ENCODE data around the gene CAT. TPM values are rescaled to one million over a fixed set of nuclear protein-coding genes. Genes with fewer than 3 reads are reported as not detected.
"Not testable (repeated sequence)": the region's sequence is repeated elsewhere in the genome, so short reads cannot be mapped to it uniquely, and the experiment has no call there.

Gene CAT
- total RNA-seq, 2 donors from 2014 or later = 12.4 to 25.6 TPM

- H3K4me1 Mint-ChIP-seq = peaks cover 4% of the 10 kb centered on the region
- H3K27ac Mint-ChIP-seq = no peak overlapping the region
Observed at GRCh38 chr11:34413263-34413662, 25.5 kb upstream of the CAT start.

DNA sequence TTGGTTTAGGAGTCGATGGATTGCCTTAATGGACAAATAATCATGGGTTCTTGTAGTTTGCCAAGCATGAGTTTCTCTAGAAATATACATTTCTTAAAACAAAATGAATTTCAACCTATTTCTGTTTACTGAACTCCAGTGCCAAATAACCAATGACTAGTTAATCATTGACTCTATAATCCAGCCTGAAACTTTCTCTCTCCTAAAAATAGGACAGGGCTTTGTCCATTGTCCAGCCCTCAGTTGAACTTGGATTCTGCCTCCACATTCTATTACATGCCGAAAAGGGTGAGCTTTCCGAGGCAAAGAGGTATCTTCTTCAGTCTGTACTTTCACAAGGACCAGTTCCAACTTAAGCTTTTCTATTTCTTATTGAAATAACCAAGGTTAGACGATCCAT lies 23.2 kb upstream of the CAT start:
- Mint-ChIP-seq H3K4me3 (no peak overlapping the region), H3K27ac (no peak overlapping the region), H3K4me1 (no peaks in the 10 kb centered on the region), H3K27me3 (peaks cover 27% of the 10 kb centered on the region), H3K36me3 (ENCODE audit: low read depth) (no peaks in the 10 kb centered on the region), H3K9me3 (peaks cover 14% of the 10 kb centered on the region)
- ATAC-seq (replicated peaks) = no peak

More at GRCh38 chr11:34413263-34413662, 25.5 kb upstream of the CAT start:
- Mint-ChIP-seq H3K9me3 (peaks cover 18% of the 10 kb centered on the region), H3K4me3 (no peak overlapping the region), H3K27me3 (peaks cover 34% of the 10 kb centered on the region), H3K36me3 (ENCODE audit: low read depth) (no peaks in the 10 kb centered on the region)
- ATAC-seq (replicated peaks) = no peak

DNA sequence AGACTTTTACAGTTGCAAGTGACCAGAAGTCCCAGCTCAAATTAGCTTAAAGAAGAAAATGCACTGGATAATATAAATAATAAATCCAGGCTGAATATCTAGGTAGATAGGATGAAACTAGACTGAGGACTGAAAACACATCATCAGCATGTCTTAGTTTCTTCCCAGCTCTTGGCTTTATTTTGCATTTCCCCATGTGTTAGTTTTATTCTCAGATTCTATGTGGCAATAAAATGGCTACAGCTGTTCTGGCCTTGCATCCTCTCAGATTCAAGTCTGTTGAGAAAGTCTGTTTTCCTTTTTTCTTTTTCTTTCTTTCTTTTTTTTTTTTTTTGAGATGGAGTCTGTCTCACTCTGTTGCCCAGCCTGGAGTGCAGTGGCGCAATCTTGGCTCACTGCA lies 22.6 kb upstream of the CAT start:
- Mint-ChIP-seq H3K27me3 (peaks cover 30% of the 10 kb centered on the region), H3K4me3 (no peak overlapping the region), H3K4me1 (no peaks in the 10 kb centered on the region), H3K36me3 (ENCODE audit: low read depth) (no peaks in the 10 kb centered on the region), H3K27ac (no peak overlapping the region), H3K9me3 (peaks cover 14% of the 10 kb centered on the region)
- ATAC-seq (replicated peaks) = no peak

DNA sequence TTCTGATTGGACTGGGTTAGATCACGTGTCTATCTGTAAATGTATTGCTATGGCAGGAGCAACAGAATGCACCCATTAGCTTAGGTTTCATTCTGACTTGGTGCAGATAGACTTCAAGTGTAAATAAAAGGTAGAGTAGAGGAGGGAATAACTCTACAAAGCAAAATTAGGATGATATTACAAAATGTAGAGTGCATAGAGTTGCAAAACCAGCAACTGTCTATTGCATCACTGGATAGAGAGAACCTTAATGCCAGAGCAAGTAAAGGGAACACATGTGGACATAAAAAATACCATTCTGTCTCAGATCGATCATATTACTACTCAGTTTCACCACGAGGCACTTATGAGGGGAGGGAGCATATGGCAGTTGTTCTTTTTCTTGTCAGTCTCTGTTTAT lies 22.0 kb upstream of the CAT start:
- H3K36me3 Mint-ChIP-seq (ENCODE audit: low read depth) = no peaks in the 10 kb centered on the region
- no peak overlapping the region for H3K27ac Mint-ChIP-seq
- no peak overlapping the region for H3K4me3 Mint-ChIP-seq
- H3K9me3 Mint-ChIP-seq = peaks cover 14% of the 10 kb centered on the region
- no peaks in the 10 kb centered on the region for H3K4me1 Mint-ChIP-seq
- no peak for ATAC-seq (replicated peaks)
- H3K27me3 Mint-ChIP-seq = peaks cover 31% of the 10 kb centered on the region

- Mint-ChIP-seq H3K4me3 (no peak overlapping the region), H3K9me3 (peaks cover 14% of the 10 kb centered on the region), H3K27me3 (peaks cover 34% of the 10 kb centered on the region), H3K27ac (no peak overlapping the region), H3K4me1 (peaks cover 1% of the 10 kb centered on the region), H3K36me3 (ENCODE audit: low read depth) (no peaks in the 10 kb centered on the region)
- no peak for ATAC-seq (replicated peaks)
Observed at GRCh38 chr11:34417202-34417601, 21.5 kb upstream of the CAT start.

GRCh38 chr11:34419158-34419557 lies 19.6 kb upstream of the CAT start:
- Mint-ChIP-seq H3K9me3 (peaks cover 5% of the 10 kb centered on the region), H3K27ac (no peak overlapping the region), H3K36me3 (ENCODE audit: low read depth) (no peaks in the 10 kb centered on the region), H3K27me3 (peaks cover 31% of the 10 kb centered on the region), H3K4me3 (no peak overlapping the region), H3K4me1 (peaks cover 3% of the 10 kb centered on the region)
- ATAC-seq (replicated peaks) = no peak

DNA sequence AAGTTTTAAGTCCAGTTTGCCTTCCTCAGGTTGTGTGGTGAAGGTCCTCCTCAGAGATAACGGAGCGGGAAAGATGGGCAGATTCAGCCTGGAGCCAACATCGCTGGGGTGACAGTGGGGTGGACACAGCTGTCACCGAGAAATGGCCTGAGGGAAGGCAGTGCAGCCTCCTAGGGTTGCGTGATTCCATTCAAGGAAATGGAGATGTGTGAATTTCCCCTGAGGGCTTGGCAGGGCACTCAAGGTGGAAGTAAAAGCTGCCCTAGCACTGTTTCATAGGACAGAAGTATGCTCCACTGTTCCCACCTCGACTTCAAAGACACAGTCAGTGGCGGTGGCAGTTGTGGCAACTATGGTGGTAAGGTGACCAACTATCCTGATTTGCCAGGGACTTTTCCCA lies 15.4 kb upstream of the CAT start:
- Mint-ChIP-seq H3K36me3 (ENCODE audit: low read depth) (no peaks in the 10 kb centered on the region), H3K27me3 (peaks cover 20% of the 10 kb centered on the region), H3K27ac (no peak overlapping the region), H3K9me3 (no peaks in the 10 kb centered on the region), H3K4me3 (no peak overlapping the region), H3K4me1 (peaks cover 3% of the 10 kb centered on the region)
- no peak for ATAC-seq (replicated peaks)

DNA sequence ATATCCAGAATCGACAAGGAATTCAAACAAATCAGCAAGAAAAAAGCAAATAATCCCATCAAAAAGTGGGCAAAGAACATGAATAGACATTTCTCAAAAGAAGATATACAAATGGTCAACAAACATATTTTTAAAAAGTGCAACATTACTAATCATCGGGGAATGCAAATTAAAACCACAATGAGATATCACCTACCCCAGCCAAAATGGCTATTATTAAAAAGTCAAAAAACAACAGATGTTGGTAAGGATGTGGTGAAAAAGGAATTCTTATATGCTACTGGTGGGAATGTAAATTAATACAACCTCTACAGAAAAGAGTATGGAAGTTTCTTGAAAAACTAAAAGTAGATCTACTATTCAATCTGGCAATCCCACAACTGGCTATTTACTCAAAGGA lies 13.9 kb upstream of the CAT start:
- H3K27ac Mint-ChIP-seq; H3K4me1 Mint-ChIP-seq; H3K36me3 Mint-ChIP-seq (ENCODE audit: low read depth); H3K4me3 Mint-ChIP-seq; H3K9me3 Mint-ChIP-seq; ATAC-seq (replicated peaks): not testable (repeated sequence)
- H3K27me3 Mint-ChIP-seq = peaks cover 17% of the 10 kb centered on the region

- Mint-ChIP-seq H3K4me3 (no peak overlapping the region), H3K27ac (no peak overlapping the region), H3K36me3 (ENCODE audit: low read depth) (no peaks in the 10 kb centered on the region), H3K27me3 (peaks cover 16% of the 10 kb centered on the region), H3K9me3 (no peaks in the 10 kb centered on the region), H3K4me1 (peaks cover 3% of the 10 kb centered on the region)
- no peak for ATAC-seq (replicated peaks)
Observed at GRCh38 chr11:34425360-34425759, 13.4 kb upstream of the CAT start.

DNA sequence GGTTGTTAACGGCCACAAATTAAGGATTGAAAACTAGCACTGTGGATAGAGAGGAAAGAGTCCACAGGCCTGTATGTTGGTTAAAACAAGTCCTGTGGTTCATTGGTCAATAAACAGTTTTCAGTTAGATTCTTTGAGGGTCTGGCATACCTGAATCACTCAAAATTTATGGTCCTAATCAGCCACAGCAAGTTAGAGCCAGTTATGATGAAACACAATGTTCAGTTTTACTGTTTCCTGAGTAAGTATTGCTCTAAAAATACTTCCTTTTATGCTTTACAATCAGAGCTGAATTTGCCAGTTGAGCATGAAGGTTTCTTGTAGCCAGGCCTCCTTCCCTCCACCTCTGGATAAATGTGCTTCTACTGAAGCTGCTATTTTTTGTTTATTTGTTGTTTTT lies 12.9 kb upstream of the CAT start:
- H3K4me3 Mint-ChIP-seq = no peak overlapping the region
- H3K9me3 Mint-ChIP-seq = no peaks in the 10 kb centered on the region
- H3K27me3 Mint-ChIP-seq = peaks cover 12% of the 10 kb centered on the region
- H3K27ac Mint-ChIP-seq = no peak overlapping the region
- no peak for ATAC-seq (replicated peaks)
- peaks cover 3% of the 10 kb centered on the region for H3K4me1 Mint-ChIP-seq
- H3K36me3 Mint-ChIP-seq (ENCODE audit: low read depth) = no peaks in the 10 kb centered on the region

- H3K27me3 Mint-ChIP-seq = peaks cover 13% of the 10 kb centered on the region
- no peak overlapping the region for H3K4me3 Mint-ChIP-seq
Observed at GRCh38 chr11:34426766-34427185, 12.0 kb upstream of the CAT start.

DNA sequence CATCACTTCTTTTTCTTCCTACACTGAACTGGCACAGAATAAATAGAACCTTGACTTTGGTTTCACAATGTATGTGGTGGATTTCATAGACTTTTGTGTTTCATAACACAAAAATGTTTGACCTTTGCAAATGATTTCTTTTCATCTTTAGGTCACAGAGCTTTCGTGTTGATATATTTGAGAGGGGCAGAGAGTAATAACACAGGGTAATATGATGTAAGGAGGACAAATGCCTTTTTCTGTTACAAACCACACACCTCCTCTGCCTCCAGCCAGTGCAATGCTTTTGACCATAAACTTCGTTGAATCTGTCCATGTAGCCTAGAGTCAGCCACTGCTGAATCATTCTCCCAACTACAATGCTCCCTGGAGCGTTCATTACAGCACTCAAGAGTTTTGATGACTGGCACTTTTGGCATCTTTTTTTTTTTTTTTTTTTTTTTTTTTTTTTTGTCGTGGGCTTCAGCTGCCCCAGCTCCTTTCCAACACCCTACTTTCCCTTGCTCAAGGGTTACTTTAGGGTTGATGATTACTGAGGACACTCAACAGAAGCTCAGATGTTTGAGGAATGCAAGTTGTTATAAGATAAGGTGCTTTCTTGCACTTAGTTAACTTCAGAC lies 11.4 kb upstream of the CAT start:
- Mint-ChIP-seq H3K27me3 (peaks cover 9% of the 10 kb centered on the region), H3K27ac (no peak overlapping the region), H3K4me1 (peaks cover 1% of the 10 kb centered on the region), H3K36me3 (ENCODE audit: low read depth) (no peaks in the 10 kb centered on the region), H3K9me3 (no peaks in the 10 kb centered on the region), H3K4me3 (no peak overlapping the region)
- no peak for ATAC-seq (replicated peaks)

More at GRCh38 chr11:34426766-34427185, 12.0 kb upstream of the CAT start:
- ATAC-seq (replicated peaks) = no peak
- Mint-ChIP-seq H3K4me1 (peaks cover 3% of the 10 kb centered on the region), H3K9me3 (no peaks in the 10 kb centered on the region), H3K36me3 (ENCODE audit: low read depth) (no peaks in the 10 kb centered on the region), H3K27ac (no peak overlapping the region)

GRCh38 chr11:34431979-34432378 lies 6.8 kb upstream of the CAT start:
- no peaks in the 10 kb centered on the region for H3K36me3 Mint-ChIP-seq (ENCODE audit: low read depth)
- H3K9me3 Mint-ChIP-seq = no peaks in the 10 kb centered on the region
- H3K27me3 Mint-ChIP-seq = peaks cover 4% of the 10 kb centered on the region
- no peak overlapping the region for H3K4me3 Mint-ChIP-seq
- ATAC-seq (replicated peaks) = no peak
- no peaks in the 10 kb centered on the region for H3K4me1 Mint-ChIP-seq
- H3K27ac Mint-ChIP-seq = no peak overlapping the region

- Mint-ChIP-seq H3K36me3 (ENCODE audit: low read depth) (no peaks in the 10 kb centered on the region), H3K27me3 (peaks cover 4% of the 10 kb centered on the region), H3K4me3 (no peak overlapping the region), H3K27ac (no peak overlapping the region), H3K9me3 (no peaks in the 10 kb centered on the region), H3K4me1 (no peaks in the 10 kb centered on the region)
- ATAC-seq (replicated peaks) = no peak
Observed at GRCh38 chr11:34432822-34433221, 5.9 kb upstream of the CAT start.

- no peak for ATAC-seq (replicated peaks)
- H3K4me3 Mint-ChIP-seq = no peak overlapping the region
- no peaks in the 10 kb centered on the region for H3K36me3 Mint-ChIP-seq (ENCODE audit: low read depth)
- no peaks in the 10 kb centered on the region for H3K4me1 Mint-ChIP-seq
- no peak overlapping the region for H3K27ac Mint-ChIP-seq
- peaks cover 4% of the 10 kb centered on the region for H3K27me3 Mint-ChIP-seq
- H3K9me3 Mint-ChIP-seq = no peaks in the 10 kb centered on the region
Observed at GRCh38 chr11:34433899-34434298, 4.8 kb upstream of the CAT start.

Measured in activated T-helper 17 cell treated with anti-CD3 and anti-CD28 coated beads, Interleukin-2, amount 50 U/mL, for 72 hours (primary cell).